KOPT-K1 (cell line): ENCODE results near the gene RPF1.

ENCODE experiments used
- H3K27ac ChIP-seq: fragments of 200-600 bp; sonication (generic); 2 replicates; pipeline ENCODE4 v1.5.1; 2016; ENCODE audit warnings: antibody characterized with exemption, mild to moderate bottlenecking, low read depth, low read length; ENCODE audit not compliant: poor library complexity, severe bottlenecking
- H3K36me3 ChIP-seq: fragments of 200-600 bp; sonication (generic); 2 replicates; pipeline ENCODE4 v1.5.1; 2017; ENCODE audit warnings: antibody characterized with exemption, mild to moderate bottlenecking, low read length, moderate library complexity; ENCODE audit not compliant: insufficient read depth
- H3K9me3 ChIP-seq: fragments of 200-600 bp; sonication (generic); 2 replicates; pipeline ENCODE4 v1.5.1; 2017; ENCODE audit warnings: antibody characterized with exemption, low read length, mild to moderate bottlenecking; ENCODE audit not compliant: insufficient read depth, poor library complexity, severe bottlenecking

The RPF1 gene

DNA sequence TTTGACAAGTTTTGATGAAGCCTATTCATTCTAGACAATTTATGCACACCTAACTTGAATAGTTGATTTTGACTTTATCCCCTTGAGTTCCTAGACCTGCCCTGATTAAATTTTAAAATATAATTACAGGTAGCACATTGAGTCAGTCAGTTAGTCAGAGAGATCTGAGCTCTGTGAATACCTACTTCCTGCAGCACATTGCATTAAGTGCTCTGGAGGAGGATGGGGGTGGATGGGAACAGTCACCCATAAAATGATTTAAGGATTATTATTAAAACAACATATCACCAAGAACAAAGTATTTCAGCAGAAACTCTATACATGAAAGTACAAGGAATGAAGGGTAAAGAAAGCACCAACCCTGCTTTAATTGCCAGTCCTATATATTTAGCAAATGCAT lies 11.8 kb upstream of the RPF1 start:
- Histone ChIP-seq H3K36me3 (no peaks in the 10 kb centered on the region), H3K9me3 (no peaks in the 10 kb centered on the region), H3K27ac (no peak overlapping the region)

DNA sequence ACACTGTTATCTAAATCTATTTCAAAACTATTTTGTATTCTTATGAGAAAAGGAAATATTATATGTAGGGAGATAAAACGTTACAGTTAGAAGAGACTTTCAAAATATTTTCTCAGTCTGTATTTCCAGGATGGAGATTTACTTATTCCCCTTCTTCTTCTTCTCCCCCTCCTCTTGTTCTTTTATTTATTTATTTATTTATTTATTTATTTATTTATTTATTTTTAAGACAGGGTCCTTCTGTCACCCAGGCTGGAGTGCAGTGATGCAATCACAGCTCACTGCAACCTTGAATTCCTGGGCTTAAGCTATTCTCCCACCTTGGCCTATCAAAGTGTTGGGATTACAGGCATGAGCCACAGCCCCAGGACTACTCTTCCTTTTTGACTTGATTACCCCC lies 2.8 kb upstream of the RPF1 start:
- Histone ChIP-seq H3K9me3 (peaks cover 12% of the 10 kb centered on the region), H3K27ac (no peak overlapping the region), H3K36me3 (peaks cover 3% of the 10 kb centered on the region)

DNA sequence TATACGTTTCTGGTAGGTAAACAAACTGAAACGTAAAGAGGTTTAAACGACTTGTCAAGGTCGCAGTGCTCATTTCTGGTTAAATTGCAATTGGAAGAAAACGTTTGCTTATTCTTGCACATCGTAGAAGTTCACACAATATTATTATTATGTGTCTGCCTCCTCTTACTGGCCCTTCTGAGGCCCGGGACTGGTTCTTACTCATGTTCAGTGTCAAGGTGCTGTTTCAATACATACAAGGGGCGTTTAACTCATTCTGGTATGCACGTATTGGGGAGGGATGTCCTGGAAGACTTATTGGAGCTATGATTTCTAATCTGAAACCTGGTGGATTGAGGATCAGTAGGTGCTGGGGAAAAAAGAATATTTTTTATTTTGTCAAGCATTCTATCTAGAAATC lies 932 bp downstream of the RPF1 start:
- peaks cover 40% of the 10 kb centered on the region for H3K36me3 ChIP-seq
- H3K27ac ChIP-seq: peak overlapping the region; percentile 65
- H3K9me3 ChIP-seq: peaks cover 12% of the 10 kb centered on the region

DNA sequence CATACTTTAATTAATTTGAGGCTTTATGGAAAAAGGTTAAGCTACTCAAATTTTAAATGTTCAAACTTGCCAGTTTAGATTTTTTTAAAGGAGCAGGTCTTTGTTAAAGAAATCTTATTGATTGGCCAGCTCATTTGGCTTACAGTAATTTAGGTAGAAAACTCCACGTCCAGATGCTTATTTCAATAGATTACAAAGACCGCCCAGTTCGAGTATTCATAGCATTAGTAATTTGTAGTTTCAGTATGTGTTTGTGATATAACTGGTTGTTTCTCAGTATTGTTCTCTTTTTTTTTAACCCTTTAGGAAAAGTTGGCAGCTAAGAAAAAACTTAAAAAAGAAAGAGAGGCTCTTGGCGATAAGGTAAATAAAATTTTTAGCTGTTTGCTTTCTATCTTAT lies 1.6 kb downstream of the RPF1 start:
- Histone ChIP-seq H3K27ac (no peak overlapping the region), H3K36me3 (peaks cover 47% of the 10 kb centered on the region)

DNA sequence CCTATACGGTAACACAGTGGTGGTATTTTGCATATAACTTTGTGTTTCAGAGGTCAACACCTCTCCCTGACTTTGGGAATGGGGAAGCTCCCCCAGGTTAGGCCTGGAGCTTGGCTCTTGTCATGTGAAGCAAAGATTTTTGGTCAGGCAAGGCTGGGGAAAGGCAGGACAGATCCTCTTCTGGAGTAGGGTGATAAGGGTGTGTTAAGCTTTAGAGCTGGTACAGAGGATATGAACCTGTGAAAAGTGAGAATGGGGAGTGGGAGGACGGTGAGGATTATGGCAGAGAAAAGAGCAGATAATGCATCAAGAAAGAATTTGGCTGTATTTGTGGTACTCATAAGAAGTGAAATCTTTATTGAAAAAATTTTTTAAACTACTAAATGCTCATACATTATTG lies 2.3 kb downstream of the RPF1 start:
- Histone ChIP-seq H3K36me3 (peaks cover 53% of the 10 kb centered on the region), H3K9me3 (peaks cover 12% of the 10 kb centered on the region), H3K27ac (no peak overlapping the region)

More for the DNA sequence above, 1.6 kb downstream of the RPF1 start:
- peaks cover 12% of the 10 kb centered on the region for H3K9me3 ChIP-seq

DNA sequence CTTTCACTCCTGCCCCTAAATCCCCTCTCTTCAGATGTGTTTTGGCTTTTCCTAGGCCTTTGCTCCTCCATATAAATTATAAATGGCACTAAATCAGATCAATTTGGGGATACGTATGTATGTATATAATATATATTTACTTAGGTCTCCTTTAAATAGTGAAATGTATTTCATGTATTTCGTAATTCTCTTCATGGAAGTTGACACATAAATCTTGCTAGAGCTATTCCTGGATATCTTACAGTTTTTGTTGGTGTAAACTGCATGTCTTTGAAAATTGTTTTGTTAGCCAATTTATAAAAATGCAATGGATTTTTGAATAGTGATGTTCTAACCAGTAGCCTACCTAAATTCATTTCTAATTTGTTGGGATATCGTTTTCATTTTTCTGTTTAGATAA lies 9.0 kb downstream of the RPF1 start:
- Histone ChIP-seq H3K27ac (no peak overlapping the region), H3K9me3 (no peaks in the 10 kb centered on the region), H3K36me3 (peaks cover 87% of the 10 kb centered on the region)

DNA sequence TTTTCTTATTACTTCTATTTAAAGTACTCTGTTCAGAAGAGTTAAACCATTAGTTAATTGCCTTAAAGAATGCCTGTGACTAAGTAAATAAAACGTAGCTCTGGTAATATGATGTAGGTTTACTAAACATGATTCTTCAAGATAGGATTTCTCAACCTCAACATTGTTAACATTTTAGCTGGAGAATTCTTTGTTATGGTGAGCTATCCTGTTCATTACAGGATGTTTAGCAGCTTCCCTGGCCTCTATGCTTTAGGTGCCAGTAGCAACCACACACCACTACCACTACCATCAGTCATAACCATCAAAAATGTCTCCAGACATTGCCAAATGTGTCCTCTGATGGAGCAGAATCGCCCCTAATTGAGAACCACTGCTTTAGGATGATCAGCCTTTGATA lies 10.7 kb downstream of the RPF1 start:
- Histone ChIP-seq H3K36me3 (peaks cover 87% of the 10 kb centered on the region), H3K27ac (no peak overlapping the region), H3K9me3 (no peaks in the 10 kb centered on the region)

DNA sequence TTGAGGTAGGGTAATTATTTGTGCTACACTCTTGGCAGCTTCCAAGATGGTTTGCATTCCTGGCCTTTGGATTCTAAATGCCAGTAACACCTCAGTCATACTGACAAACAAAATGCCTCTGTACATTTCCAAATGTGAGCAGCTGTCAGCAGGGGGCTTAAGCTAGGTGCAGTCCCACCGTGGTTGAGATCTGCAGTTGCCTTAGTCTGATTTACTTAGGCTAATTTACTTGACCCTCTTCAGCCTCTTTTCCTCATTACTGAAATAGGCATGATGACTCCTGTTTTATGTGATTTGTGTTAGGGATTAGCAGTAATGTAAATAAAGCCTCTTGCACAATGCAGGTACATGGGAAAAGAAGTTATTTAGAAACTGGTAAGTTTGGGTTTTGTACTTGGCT lies 13.7 kb downstream of the RPF1 start:
- Histone ChIP-seq H3K27ac (no peak overlapping the region), H3K9me3 (no peaks in the 10 kb centered on the region), H3K36me3 (peaks cover 94% of the 10 kb centered on the region)

DNA sequence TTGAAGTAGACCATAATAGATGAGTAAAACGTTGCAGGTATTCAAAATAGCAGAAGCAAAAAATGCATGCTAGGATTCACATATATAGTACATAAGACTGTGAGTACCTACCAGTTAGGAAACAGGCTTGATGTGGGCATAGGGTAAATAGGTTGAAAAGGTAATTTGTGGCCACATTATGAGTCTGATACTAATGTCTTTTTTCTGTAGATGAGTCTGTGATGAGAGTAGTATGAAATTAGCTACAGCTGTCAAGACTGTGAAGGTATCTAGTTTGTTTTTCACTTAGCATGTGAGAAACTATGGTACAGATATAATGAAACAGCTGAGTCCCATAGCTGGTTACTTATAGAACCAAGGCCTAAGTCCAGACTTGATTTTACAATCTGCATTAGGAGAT lies 14.7 kb downstream of the RPF1 start:
- H3K27ac ChIP-seq: no peak overlapping the region
- no peaks in the 10 kb centered on the region for H3K9me3 ChIP-seq
- H3K36me3 ChIP-seq: peaks cover 98% of the 10 kb centered on the region

DNA sequence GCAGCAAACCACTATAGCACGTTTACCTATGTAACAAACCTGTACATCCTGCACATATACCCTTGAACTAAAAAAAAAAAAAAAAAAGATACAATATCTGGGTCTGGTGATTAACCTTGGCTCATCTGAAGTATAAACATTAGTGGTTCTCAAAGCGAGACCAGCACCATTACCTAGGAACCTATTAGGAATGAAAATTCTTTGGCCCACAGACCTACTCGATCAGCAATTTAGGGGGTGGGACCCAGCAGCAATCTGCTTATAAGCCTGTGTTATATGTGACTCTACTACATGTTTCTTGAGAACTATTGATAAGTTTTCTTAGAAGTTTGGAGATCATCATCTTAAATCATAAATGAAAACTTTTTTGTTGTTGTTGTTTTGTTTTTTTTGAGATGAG lies 17.4 kb downstream of the RPF1 start:
- Histone ChIP-seq H3K36me3 (peaks cover 99% of the 10 kb centered on the region), H3K9me3 (no peaks in the 10 kb centered on the region), H3K27ac (no peak overlapping the region)

DNA sequence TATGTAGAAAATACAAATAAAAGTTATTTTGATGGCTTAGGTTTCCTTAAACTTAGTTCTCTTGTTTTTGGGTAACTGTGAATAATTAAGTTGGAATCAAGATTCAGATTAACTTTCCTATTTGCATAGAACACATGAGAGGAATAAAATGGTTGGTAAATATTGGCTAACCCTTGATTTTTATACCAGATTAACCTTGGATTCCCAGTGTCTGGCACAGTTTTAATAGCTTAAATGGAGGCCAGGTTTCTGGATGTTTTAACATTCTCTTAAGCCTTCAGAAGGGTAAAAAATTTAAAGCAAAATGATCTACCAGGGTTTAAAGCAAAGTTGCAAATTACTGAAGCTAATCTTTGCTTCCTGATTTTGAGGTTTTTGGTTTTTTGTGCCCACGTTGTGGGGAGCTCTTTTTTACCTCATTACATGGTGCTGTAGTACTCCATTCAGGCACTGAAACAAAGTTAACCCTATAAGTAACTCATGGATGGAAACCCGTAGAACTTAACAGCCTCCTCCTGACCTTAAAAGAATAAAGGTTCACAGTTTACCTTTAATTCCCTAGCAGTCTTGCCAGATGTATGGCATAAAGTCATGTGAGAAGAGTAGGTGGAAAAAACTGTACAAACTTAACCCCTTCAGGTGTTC lies 18.7 kb downstream of the RPF1 start:
- H3K36me3 ChIP-seq: peaks cover 96% of the 10 kb centered on the region

DNA sequence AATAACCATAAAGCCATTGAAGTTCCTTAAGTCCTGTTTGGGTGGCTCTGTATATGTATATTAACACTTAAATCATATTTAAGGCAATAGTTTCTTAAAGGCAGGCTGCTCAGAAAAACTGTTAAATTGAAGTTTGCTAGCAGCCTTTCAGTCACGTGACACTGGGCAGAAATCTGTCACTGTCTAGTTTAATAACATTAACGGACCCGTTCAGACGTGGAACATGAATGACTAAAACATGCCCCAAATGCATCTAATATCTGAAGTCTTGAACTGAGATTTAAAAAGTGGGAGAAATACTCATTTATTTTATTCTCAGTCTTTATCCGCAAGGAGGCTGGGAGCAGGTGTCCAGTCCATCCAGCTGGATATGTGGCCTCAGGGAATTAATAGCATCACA lies 23.9 kb downstream of the RPF1 start:
- Histone ChIP-seq H3K36me3 (peaks cover 57% of the 10 kb centered on the region), H3K9me3 (no peaks in the 10 kb centered on the region), H3K27ac (no peak overlapping the region)

More for the DNA sequence above, 18.7 kb downstream of the RPF1 start:
- no peak overlapping the region for H3K27ac ChIP-seq
- no peaks in the 10 kb centered on the region for H3K9me3 ChIP-seq

DNA sequence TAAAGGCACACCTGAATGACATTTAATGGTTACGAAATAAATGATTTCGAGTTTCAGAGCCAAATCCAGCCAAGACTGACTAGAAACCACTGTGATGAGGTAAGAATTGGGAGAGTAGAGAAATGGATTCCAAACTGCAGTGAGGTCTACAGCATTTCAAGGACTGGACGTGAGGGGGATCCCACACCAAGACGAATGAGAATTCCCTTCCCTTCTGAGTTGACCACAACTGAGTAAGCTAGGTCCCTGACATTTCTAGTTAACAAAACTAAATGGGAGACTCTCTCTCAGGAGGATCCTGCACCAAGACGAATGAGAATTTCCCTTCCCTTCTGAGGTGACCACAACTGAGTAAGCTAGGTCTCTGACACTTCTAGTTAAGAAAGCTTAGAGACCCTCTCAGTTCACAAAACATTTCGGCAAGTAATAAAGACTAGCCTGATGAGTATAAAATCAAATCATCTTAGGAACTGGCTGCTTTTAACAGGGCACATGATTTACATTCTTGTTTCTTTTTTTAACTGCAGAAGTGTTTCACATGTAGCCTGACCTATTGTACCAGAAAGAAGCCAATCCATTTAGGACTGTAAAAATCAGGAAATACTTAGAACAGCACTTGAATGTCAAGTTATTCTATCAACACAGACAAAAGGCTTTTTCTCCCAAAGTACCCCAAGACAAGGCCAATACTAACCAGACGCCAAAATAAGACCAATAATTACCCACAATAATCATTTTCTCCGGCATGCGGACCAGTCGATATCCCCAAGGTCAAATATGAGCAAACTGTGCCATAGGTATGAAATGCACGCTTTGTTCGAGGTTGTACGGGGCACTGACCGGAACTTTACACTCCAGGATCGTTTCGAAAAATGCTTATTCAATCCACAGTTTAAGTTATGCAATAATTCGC lies 25.8 kb downstream of the RPF1 start:
- peaks cover 7% of the 10 kb centered on the region for H3K9me3 ChIP-seq

DNA sequence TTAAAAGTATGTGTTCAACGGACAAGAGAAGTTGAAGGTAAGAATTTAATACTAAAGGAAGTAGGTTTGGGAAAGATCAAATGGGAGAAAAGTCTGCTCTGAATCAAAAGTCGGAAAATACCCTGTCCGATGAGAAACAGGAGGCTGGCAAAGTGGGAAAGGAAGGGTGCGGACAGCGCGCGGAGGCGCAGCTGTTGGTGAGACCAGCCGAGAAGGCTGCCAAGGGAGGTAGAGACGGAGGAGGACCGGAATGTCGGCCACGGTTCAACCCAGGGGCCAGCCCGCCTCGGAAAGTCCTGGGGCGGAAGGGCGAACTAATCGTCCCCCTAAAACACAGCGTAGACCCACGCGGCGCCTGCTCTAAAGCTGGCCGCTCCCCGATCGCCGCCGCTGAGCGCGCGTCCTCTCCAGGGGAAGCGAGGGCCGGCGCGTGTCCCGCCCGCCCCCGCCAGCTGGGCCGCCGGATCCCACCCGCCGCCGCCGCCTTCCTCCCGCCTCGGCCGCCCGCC lies 26.5 kb downstream of the RPF1 start:
- peaks cover 7% of the 10 kb centered on the region for H3K9me3 ChIP-seq
- H3K36me3 ChIP-seq: peaks cover 31% of the 10 kb centered on the region
- H3K27ac ChIP-seq: peak overlapping the region; percentile 78

More for the DNA sequence above, 25.8 kb downstream of the RPF1 start:
- H3K36me3 ChIP-seq: peaks cover 38% of the 10 kb centered on the region
- peak overlapping the region; percentile 78 for H3K27ac ChIP-seq

DNA sequence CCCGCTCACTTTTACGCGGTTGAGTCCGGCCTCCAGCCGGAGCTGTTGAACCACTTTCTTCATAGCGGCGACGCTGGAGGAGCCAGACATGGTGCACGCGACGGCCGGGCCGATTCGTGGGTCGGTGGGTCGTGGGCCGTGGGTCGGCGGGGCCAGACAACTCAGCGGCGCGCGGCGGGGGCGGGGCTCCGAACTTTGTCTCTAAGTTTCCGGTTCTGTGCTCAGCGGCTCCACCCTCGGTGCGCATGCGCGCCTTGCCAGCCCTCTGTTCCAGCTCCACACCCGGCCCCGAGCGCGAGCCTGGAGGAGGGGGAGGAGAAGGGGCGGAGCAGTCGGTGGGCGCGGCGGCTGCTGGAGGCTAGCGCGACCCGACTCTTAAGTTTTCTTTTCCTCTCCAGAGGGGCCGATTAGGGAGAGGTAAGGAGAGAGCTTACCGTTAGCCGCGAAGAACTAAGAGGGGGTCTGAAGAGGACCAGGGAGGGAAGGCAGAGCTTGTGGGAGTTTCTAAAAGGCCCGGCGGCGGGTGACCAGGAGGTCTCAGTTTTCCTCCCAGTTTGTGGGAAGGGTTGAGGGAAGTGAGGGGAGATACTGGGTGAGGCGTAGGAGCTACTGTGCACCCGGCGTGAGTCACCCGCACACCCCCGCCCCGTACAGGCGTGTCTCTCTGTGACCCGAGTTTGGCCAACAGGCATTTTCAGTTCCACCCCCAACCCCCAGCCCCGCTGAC lies 27.1 kb downstream of the RPF1 start, which contains the start of the genes GNG5 and SPATA1:
TSS of gene GNG5 (minus strand) at position 580 of the 727 bp plus-strand sequence. CDS start at position 90, 490 bp downstream.
TSS of gene SPATA1 (plus strand) at position 385 of the 727 bp plus-strand sequence. CDS start 9,974 bp downstream, outside the sequence.
- Histone ChIP-seq H3K9me3 (peaks cover 7% of the 10 kb centered on the region), H3K36me3 (peaks cover 25% of the 10 kb centered on the region), H3K27ac (peak within 1 kb of the TSS; percentile 78)
